ENCODE results near the gene NUDT19. TPM values are rescaled to one million over a fixed set of nuclear protein-coding genes. Genes with fewer than 3 reads are reported as not detected.
A peak's percentile ranks its signal among the peaks of the same experiment; 100 is the strongest.
"Not testable (repeated sequence)": the region's sequence is repeated elsewhere in the genome, so short reads cannot be mapped to it uniquely, and the experiment has no call there.

NUDT19 gene
- 7.3 TPM for total RNA-seq

DNA sequence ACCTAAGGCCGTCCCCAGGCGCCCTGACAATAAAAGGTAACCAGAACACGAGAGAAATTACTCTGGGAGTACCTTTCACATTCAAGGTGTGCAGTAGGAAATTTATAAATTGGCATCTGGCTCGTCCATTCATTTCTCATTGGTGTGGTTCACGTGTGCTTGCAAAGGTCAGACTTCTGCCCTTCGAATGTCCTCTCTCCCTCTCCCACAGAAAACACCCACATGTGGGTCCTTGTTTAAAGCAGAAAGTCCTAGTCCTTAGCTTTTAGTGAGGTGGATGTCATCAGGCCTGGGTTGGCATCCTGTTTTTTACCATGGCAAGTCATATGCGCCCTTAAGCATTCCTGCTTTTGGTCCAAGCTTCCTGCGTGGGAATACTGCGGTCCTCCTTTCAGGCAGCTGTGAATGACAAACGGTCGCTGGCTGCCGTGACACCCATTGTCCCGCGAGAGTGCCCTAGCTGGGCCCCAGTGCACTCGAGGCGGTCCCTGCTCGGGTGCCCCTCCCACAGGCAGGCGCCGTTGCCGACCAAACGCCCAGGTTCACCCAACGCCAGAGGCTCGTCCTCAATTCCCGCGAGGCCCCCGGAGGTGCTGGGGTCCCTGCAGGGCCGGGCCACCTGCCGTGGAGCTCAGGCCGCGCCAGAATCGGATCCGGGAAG lies at the start of gene NUDT19:
Gene NUDT19, plus strand, starts transcription at position 531 of the 661 bp plus-strand sequence. CDS start 140 bp downstream, outside the sequence.
- FAIRE-seq (no peak), DNase-seq (ENCODE audit: low spot score in 2 of 2) (peak; percentile 73 to 80)

DNA sequence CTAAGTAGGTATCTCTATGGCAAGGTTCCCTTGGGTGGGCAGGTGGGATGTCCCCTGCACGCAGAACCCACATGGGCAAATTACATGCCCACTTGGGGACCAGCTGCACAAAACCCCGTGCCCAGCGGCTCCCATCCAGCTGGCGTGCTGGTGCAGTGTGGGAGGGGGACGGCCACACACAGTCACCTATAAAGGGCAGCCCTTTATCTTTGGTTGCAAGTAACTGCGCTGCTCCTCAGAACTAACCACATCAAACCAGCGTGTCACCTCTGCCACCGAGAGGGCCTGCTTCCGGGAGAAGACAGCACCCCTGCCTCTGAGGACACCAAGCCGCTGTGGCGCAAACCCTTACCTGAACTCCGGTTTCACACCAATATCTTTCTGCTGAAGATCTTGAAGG lies 48.9 kb upstream of the NUDT19 start:
- FAIRE-seq (no peak), DNase-seq (ENCODE audit: low spot score in 2 of 2) (no peak)

DNA sequence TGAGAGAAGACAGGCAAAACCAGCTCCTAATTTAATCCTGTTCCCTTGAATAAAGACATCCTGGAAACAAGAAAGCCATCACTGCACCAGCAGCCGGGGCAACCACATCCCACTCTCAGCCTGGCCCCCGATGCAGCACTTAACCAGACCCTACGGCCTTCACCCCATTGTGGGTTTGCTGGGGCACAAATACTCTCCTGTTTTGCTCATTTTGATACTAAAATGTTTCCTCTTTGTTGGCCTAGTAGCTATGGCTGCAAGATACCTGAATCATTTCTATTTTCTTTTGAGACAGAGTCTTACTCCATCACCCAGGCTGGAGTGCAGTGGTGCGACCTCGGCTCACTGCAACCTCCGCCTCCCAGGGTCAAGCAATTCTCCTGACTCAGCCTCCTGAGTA lies 45.1 kb upstream of the NUDT19 start:
- FAIRE-seq (no peak), DNase-seq (ENCODE audit: low spot score in 2 of 2) (no peak)

DNA sequence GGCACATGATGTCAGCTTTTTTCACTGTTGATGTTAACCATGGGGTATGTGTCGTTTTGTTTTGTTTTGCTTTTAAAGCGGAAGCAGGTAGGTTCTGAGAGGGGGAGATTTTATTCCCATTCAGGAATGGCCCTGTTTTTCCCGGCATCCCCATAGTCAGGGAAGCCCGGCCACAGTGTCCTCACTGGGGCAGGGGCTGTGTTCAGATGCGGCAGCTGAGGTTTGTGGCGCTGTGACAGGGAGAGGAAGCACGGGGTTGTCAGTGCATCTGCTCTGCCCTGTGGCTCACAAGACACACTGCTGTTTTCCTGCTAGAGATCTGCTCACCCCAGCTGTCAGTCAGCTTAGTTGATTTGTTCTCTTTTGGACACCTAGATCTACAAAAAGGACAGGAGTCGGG lies 44.3 kb upstream of the NUDT19 start:
- DNase-seq (ENCODE audit: low spot score in 2 of 2): no peak
- no peak for FAIRE-seq

DNA sequence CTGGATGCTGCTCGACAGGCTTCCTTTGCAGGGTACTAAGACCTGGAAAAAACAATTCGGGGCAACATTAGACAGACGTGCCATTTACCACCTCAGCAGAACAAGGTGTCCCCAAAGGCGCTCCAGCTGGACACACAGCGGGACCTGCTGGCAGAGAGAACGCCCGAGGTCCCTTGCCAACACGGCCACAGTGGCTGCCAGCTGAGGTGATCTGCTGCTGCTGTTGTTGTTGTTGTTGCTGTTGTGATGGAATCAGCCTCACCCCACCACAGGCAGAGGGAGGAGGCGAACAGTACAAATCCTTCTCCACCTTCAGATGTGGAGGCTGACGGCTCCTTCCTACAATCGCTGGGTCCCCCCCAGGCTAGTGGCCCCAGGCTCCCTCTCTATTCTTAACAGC lies 41.9 kb upstream of the NUDT19 start:
- FAIRE-seq: no peak

DNA sequence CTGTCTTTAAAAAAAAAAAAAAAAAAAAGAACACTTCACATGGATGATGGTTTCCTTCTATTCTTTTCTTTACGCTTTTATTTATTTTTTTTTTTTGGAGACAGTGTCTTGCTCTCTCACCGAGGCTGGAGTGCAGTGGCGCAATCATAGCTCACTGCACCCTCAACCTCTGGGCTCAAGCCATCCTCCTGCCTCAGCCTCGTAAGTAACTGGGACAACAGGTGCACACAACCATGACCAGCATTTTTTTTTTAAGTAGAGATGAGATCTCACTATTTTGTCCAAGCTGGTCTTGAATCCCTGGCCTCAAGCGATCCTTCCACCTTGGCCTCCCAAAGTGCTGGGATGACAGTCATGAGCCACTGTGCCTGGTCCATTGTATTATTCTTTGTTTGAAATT lies 41.0 kb upstream of the NUDT19 start:
- FAIRE-seq: no peak
- no peak for DNase-seq (ENCODE audit: low spot score in 2 of 2)

More for the DNA sequence above, 41.9 kb upstream of the NUDT19 start:
- DNase-seq (ENCODE audit: low spot score in 2 of 2): no peak

DNA sequence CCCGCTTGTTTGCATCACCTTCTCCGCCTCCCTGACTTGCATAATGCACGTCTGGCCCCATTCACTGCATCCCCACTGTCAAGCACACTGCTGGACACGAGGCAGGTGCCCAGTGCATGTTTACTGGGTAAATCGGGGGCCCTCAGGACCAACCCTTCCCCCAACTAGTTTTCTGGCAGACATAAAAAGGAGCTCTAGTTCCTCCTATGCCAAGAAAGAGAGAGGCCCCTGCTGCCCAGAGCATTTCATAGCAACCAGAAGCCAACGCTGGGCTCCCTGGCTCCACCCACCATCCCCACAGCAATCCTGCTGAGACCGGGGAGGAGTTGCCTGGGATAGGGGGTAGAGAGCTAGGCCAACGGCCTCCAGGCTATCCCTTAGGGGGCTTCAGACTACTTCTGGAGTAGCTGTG lies 39.9 kb upstream of the NUDT19 start:
- peak; percentile 54 to 65 for DNase-seq (ENCODE audit: low spot score in 2 of 2)
- no peak for FAIRE-seq

DNA sequence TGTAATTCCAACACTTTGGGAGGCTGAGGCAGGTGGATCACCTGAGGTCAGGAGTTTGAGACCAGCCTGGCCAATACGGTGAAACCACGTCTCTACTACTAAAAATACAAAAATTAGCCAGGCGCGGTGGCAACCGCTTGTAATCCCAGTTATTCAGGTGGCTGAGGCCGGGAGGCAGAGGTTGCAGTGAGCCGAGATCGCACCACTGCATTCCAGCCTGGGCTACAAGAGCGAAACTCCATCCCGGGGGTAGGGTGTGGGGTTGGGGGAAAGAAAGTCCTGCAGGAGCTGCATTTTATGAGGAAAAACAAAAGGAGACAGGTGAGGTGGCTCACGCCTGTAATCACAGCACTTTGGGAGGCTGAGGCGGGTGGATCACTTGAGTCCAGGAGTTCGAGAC lies 39.3 kb upstream of the NUDT19 start:
- not testable (repeated sequence) for FAIRE-seq; DNase-seq (ENCODE audit: low spot score in 2 of 2)

DNA sequence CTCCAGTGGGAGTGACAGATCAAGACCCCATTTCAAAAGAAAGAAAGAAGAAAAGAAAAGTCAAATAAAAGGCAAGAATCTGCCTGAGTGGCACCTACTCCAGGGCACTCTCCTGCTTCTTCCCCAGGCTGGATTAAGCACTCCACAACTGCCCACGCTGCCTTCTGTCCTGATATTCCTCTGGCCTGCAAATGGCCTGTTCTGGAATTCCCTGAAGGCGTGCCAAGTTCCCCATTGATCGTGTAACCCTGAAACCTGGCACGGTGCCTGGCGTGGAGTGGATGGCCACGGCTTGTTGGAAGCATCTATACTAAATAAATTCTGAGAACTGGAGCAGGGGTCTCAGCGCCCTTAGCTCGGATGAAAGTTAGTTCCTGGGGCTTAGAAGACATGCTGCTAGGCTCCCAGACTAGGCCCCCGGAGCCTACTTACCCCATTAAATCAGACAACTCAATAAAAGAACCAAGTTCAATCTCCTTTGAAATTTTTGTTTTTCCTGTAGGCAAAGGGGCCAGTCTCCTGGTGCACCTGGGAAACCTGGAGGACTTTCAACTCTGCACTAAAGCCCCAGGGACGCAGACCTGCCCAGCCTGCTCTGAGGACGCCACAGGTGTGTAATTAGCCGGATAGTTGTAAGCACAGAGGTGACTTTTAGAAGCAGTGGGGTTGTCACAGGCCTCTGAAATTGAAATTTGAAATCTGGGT lies 38.6 kb upstream of the NUDT19 start:
- DNase-seq (ENCODE audit: low spot score in 2 of 2): peak in 1 of 2 donors; percentile 46
- no peak for FAIRE-seq

DNA sequence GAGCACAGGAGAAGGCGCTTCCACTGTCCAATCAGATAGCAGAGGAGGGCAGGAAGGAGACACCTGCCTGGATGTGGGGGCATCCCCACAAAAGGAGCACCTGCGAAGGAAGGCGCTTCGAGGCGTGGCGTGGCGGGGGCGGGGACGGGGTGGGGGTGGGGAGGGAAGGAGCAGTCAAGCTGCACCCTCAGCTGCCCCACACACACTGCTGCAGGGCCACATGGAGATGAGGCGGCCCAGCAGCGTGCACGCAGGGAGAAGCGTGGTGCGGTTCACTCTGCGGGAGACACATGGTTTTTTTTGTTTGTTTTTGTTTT lies 38.1 kb upstream of the NUDT19 start:
- no peak for DNase-seq (ENCODE audit: low spot score in 2 of 2)
- FAIRE-seq: no peak

DNA sequence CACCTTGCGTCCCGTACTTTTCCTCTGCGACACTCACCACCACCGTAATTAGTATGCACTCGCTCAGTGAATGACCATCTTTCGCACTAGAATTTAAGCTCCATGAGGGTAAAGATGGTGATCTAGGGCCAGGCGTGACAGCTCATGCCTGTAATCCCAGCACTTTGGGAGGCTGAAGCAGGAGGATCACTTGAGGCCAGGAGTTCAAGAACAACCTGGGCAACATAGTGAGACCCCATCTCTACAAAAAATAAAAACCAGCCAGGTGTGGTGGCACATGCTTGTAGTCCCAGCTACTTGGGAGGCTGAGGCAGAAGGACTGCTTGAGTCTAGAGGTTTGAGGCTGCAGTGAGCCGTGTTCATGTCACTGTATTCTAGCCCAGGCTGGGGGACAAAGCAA lies 35.2 kb upstream of the NUDT19 start:
- not testable (repeated sequence) for FAIRE-seq

DNA sequence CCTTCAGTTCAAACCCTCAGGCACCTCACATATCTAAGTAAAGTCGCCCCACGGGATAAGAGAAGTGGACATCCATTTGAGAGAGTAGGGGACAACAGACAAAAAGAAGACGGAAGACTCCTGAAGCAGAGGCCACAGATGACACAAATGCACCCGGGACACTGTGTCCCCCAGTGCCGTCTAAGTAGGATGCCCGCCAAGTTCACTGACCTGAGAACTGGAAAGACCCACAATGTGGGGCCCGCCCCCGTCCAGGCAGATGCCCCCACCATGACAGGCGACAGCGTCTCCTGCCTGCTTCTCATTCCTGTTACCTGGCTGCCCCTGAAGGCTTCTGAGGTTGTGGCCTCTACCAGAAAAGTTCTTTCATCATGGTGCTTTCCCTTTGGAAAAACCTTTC lies 33.5 kb upstream of the NUDT19 start:
- DNase-seq (ENCODE audit: low spot score in 2 of 2): no peak
- no peak for FAIRE-seq

More for the DNA sequence above, 35.2 kb upstream of the NUDT19 start:
- not testable (repeated sequence) for DNase-seq (ENCODE audit: low spot score in 2 of 2)

DNA sequence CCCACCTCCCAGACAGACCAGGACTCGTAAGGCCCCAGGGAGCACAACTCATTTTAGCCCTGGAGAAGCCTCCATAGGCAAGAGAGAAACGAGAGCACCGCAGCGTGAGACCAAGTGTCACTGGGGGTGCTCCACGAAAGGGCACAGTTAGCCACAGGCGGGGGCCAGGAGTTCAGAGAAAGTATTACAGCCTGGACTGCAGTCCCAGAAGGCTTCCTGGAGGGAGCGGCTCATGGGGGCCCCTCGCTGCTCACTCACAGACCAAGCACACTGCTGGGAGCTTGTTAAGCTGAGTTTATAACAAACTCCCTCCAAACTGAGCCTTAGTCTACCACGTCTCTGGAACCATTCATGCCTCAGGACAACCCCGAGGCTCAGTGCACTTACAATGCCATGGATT lies 33.1 kb upstream of the NUDT19 start:
- no peak for FAIRE-seq
- no peak for DNase-seq (ENCODE audit: low spot score in 2 of 2)

DNA sequence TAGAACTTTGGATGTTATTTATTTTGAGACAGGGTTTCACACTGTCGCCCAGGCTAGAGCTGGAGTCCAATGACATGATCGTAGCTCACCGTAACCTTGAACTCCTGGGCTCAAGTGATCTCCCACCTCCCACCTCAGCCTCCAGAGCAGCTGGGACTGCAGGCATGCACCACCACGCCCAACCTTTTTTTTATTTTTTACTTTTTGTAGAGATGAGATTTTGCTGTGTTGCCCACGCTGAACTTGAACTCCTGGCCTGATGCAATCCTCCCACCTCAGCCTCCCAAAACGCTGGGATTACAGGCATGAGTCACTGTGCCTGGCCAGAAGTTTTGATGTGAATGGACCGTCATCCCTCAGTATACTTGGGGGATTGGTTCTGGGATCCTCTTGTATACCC lies 30.3 kb upstream of the NUDT19 start:
- DNase-seq (ENCODE audit: low spot score in 2 of 2) (no peak), FAIRE-seq (no peak)

DNA sequence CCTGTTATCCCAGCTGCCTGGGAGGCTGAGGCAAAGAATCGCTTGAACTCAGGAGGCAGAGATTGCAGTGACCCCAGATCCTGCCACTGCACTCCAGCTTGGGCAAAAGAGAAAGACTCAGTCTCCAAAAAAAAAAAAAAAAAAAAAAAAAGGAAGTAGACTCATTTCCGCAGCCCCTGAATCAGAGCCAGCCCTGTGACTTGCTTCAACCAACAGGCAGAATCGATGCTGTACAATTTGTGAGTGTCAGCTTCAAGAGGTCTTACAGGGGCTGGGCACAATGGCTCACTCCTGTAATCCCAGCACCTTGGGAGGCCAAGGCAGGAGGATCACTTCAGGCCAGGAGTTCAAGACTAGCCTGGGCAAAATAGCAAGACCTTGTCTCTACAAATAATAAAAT lies 29.4 kb upstream of the NUDT19 start:
- no peak for DNase-seq (ENCODE audit: low spot score in 2 of 2)
- FAIRE-seq: no peak

DNA sequence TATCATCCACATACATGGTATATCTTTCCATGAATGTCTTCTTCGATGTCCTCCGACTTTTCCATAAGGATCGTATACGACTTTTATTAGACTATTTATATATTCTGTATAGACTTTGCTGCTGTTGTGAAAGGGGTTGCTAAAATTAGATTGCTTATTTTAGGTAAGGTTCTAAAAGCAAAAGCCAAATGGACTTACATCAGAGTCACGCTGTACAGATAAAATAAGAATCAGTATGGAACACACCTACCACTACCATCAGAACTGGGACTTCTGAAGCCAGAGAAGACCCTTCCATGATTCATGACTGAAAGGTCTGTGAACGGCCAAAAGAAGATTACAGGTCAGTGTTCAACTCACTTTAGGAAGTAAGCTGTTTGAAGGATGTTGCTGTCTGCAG lies 25.5 kb upstream of the NUDT19 start:
- DNase-seq (ENCODE audit: low spot score in 2 of 2): no peak
- FAIRE-seq: no peak

DNA sequence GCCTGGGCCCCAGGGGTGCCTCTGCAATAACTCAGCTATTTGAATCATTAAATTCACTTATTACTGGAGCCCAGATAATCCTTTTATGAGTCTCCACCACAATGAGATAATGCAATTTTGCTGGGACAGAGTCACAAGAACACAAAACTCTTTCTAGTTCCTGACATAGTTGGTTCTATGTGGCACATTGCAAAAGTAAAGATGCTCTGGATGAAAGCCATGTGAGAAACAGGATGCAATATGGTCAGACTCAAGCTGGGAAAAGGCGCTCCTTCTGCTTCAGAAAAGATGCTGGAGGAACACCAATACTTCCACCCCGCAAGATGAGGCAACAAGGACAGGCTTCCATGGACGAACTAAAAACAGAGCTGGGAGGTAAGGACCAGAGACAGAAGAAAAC lies 22.3 kb upstream of the NUDT19 start:
- DNase-seq (ENCODE audit: low spot score in 2 of 2) (no peak), FAIRE-seq (no peak)

DNA sequence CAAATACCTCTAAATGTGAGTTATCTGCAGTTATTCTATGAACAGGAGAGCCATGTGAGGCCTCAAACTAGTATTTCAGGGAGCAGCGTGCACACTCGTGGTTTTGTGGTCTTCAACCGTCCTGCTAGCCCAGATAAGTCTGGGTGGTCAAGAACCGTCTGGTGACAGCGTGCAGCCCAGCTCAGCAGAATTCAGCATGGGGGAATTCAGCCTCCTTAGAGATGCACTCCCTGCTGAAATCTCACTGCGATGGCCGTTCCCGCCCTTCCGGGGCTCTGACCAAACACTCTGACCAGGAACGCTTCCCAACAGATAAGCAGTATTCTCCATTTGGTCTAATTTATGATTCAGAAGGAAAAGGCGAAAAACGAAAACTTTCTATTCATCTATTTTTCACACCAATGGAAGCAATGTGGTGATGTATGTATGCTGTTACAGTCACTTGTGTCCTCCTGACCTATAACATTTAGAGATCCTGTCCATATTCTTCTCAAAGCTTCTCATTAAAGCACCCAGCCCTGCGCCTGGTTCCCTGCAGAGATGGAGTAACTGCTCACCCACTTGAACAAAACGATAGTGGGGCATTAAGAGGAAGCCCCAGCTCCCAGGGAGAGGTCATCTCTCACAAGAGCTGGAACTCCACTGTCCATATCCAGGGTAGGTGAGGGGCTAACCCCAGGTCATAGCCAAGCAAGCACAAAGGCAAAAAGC lies 19.6 kb upstream of the NUDT19 start:
- DNase-seq (ENCODE audit: low spot score in 2 of 2): no peak
- no peak for FAIRE-seq

DNA sequence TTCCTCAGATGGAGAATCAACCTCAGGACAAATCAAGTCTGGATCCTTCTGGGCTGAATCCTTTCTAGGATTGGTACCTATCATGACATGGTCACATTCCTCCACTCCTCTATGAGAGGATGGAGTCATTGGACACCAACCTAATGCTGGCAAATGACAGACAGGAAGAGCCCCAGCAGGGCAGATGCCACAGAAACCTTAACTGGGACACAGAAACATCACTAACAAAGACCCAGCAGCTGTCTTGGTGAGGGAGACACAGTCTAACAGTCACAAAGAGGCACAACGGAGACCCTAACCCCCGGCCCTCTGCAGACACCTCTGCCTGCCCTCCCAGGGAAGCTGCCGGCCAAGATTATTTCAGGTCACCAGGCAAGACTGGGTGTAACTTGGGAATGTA lies 18.8 kb upstream of the NUDT19 start:
- FAIRE-seq (no peak), DNase-seq (ENCODE audit: low spot score in 2 of 2) (no peak)

DNA sequence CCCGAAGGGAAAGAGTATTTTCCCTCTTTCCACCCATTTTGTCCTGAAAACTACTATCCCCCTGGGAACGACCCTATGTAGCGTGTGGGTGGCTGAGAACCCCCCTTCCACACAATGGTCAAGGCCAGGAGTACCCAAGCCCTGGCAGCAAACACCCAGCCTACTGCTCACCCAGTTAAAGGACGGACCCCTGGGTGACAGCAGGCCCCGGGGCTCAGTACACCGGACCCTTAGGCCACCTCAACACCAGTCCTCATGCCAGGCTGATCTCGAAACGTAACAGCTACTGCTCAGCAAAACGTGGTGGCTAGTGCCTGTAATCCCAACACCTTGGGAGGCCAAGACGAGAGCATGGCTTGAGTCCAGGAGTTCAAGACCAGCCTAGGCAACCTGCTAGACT lies 18.0 kb upstream of the NUDT19 start:
- DNase-seq (ENCODE audit: low spot score in 2 of 2): no peak
- no peak for FAIRE-seq

DNA sequence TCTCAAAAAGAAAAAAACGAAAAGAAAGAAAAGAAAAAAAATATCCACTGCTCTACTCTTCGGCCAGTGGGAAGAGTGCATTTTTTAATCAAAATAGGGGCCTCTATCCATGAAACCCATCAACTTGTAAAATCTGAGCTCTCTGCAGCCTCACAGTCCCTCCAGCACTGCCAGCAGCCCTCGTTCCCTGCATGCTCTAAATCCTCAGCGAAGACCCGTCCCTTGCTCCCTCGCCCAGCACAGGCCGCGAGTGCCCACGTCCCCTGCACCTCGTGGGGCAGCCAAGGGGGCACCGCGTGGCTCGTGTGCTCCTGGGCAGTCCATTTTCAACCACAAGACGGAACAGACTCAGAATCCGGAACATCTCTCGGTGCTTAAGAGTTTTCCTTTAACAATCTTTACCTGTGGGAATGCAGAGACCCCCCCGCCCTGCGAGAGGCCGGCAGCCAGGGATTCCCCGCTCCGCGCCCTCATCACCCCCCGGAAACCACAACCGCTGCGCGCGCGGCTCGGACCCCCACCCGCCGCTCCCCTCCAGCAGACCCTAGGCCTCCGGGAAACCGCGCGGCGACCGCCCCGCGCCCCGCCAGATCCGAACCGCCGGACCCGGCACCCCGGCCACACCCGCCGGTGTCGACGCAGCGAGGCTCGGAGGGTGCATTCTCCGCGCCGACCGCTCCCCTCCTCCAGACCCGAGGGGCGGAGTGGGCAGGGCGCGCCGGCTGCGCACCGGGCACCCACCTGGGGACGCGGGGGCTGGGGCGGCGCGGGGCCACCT lies 17.3 kb upstream of the NUDT19 start:
- DNase-seq (ENCODE audit: low spot score in 2 of 2) (no peak), FAIRE-seq (no peak)

Data from frontal cortex (tissue), 4 donors.